Pancreas (tissue), 10 donors: ENCODE data around the gene TUBB3. TPM values are rescaled to one million over a fixed set of nuclear protein-coding genes. Genes with fewer than 3 reads are reported as not detected.
A peak's percentile ranks its signal among the peaks of the same experiment; 100 is the strongest.

ENCODE experiments used
- ATAC-seq, 4 donors: fragments of 200-7000 bp; cut with Tn5 transposase; one replicate each; pipeline versions ENCODE4 v1.8.0 to v1.9.1; 2020; ENCODE audit warnings: mild to moderate bottlenecking in 4 of 4, moderate library complexity in 4 of 4
- DNase-seq, 6 donors: peaks; one replicate each; pipeline ENCODE4 v3.0.0-alpha.2; 2020
- FAIRE-seq: peaks from 2 replicates; lab custom pipeline; 2012; peaks lifted over from hg19 to GRCh38; lab: Jason Lieb, UNC
- H3K27ac ChIP-seq, 4 donors: fragments of 200-600 bp; sonication (generic); 1 replicate in 3 of 4; 2 replicates in 1 of 4; pipeline versions ENCODE4 v1.5.0 to v1.8.0; 2020
- H3K27me3 ChIP-seq, 4 donors: fragments of 200-600 bp; one replicate each; pipeline ENCODE4 v1.8.0; 2021
- H3K36me3 ChIP-seq, 3 donors: fragments of 200-600 bp; sonication (generic) in 1 of 3; one replicate each; pipeline versions ENCODE4 v1.5.0 to v1.8.0; 2020 to 2021
- H3K4me1 ChIP-seq, 3 donors: fragments of 200-600 bp; one replicate each; pipeline ENCODE4 v1.8.0; 2021
- H3K4me3 ChIP-seq, 4 donors: fragments of 200-600 bp; sonication (generic) in 2 of 4; one replicate each; pipeline versions ENCODE4 v1.5.0 to v1.8.0; 2020 to 2021
- H3K9me3 ChIP-seq, 4 donors: fragments of 200-600 bp; one replicate each; pipeline ENCODE4 v1.8.0; 2021
- WGBS, 2 donors: extraction: QIAGEN DNeasy Blood & Tissue Kit; methylation state at CpG; one replicate each; pipeline ENCODE4 v1.1.7; 2013; 5-methylcytosine and 5-hydroxymethylcytosine counted together
- intact Hi-C, 3 donors: fragments of 100-400 bp; cut with DNase I; formaldehyde crosslinking; loops; one replicate each; pipeline versions ENCODE4 v1.11.1 to v1.14.2; 2022
- polyA plus RNA-seq, 2 donors: library from polyadenylated mRNA; stranded (reverse); fragments of 200-250 nt; gene quantifications; one replicate each; pipeline ENCODE4 v1.2.3, GENCODE V29; 2013
- total RNA-seq, 6 donors: library from RNA; stranded (reverse); fragmentation: NEBNext Ultra II Directional in 4 of 6; extraction: Animal tissue kit (Norgen Biotek cat#: 25700) in 4 of 6; gene quantifications; one replicate each; pipeline versions ENCODE4 v1.2.1 to v1.2.4, GENCODE V29; 2021 to 2023
- TF ChIP-seq, protein P1 (sequence below), 4 donors: fragments of 200-600 bp; sonication (generic) in 3 of 4; IDR thresholded peaks; one replicate each; pipeline versions ENCODE4 v1.5.0 to v1.8.0; 2021; ENCODE audit warnings: antibody characterized with exemption in 4 of 4
- donor health status: healthy with polysubstance abuse.
- donor health status: DM: no; HTN: no; CAD: no; lungs with moderate emphysema.
- donor health status: DM: no; HTN: no; CAD: no.
- donor health status: control.
- donor health status: control.
- donor health status: Bipolar disorder and iron deficiency.
- donor health status: DM: yes; HTN: yes; CAD: no.
- donor health status: DM: no; HTN: no; CAD: no.
- donor health status: DM: no; HTN: no; CAD: no.
- donor health status: DM: yes; HTN: yes; CAD: no.

The TUBB3 gene
- total and polyA plus RNA-seq, 8 donors, result 0.37 to 25.4 (median 1.8) TPM

DNA sequence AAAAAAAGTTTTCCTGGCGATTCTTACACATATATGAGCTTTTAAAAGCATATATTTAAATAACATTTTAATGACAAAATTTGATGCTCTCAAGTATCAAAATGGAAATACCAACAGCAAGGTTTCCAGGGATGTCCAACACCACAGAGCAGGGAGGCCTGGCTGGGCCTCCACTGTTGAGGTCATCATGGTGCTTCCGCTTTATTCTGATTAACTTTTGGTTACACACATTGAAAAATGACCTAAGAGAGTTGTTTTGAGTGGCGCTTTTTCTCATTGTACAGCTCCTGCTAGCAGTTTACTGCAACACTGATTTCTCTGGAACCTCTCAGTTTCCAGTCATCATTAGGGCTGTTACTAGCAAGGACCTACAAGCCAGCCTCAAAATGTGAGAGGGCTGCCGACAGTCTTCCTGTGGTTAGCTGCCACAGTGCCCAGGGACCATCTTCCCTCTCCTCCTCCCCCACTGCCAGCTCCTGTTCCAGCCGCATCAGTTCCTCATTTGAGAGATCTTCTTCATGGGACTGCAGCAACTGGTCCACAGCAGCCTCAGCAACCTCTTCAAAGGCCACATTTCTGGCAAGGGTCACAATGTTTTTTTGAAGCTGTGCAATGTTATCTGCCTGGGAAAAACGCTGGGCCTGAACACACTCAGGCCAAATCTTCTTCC, 46.7 kb downstream of the TUBB3 start:
- Histone ChIP-seq H3K4me1 (peaks cover 3 to 26% (median 7%) of the 10 kb centered on the region in 3 donors), H3K27ac (no peak overlapping the region), H3K4me3 (no peak overlapping the region), H3K36me3 (no peaks in the 10 kb centered on the region), H3K27me3 (no peaks in the 10 kb centered on the region), H3K9me3 (no peaks in the 10 kb centered on the region)
- ATAC-seq, result no peak
- TF ChIP-seq, protein P1, sequence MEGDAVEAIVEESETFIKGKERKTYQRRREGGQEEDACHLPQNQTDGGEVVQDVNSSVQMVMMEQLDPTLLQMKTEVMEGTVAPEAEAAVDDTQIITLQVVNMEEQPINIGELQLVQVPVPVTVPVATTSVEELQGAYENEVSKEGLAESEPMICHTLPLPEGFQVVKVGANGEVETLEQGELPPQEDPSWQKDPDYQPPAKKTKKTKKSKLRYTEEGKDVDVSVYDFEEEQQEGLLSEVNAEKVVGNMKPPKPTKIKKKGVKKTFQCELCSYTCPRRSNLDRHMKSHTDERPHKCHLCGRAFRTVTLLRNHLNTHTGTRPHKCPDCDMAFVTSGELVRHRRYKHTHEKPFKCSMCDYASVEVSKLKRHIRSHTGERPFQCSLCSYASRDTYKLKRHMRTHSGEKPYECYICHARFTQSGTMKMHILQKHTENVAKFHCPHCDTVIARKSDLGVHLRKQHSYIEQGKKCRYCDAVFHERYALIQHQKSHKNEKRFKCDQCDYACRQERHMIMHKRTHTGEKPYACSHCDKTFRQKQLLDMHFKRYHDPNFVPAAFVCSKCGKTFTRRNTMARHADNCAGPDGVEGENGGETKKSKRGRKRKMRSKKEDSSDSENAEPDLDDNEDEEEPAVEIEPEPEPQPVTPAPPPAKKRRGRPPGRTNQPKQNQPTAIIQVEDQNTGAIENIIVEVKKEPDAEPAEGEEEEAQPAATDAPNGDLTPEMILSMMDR (IDR thresholded peaks at IDR 0.05), result no peak
- DNase-seq, result no peak
- intact Hi-C loops, result no loop called here
- 94 to 97% methylated on average over 6 of the region's 6 CpGs for WGBS, 2 donors
- FAIRE-seq, result no peak

DNA sequence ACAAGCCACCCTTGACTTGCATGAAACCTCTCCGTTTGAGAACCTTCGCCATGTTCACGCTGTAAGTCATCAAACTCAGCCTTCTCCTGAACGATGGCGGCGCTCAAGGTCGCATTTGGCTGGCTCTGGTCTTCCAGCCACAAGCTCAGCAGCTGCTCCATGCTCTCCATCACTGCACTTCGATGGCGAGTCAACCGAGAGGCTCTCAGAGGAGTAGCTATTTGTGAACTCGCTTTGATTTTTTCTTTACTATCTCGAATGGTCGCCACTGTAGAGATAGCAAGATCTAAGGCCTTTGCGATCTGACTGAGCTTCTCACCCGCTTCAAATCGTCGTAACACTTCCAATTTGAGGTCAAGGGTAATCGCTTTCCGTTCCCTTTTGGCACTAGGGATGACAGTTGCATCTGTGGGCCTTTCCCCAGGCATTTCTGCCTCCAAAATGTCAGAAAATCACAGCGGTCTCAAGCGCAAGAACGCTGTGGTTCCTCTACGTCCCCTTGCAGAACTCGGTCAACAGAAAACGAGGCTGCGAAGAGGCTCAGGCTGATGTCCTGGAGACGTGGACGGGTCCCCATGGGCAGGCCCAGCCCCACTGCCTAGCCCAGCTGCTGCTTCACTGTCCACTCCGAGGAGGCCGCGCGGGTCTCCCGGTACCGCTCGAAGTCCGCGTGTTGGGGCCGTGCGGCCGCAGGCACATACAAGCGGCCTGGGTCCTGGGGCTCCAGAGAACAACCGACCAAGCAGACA, 48.5 kb downstream of the TUBB3 start:
- H3K9me3 ChIP-seq, result no peaks in the 10 kb centered on the region
- H3K36me3 ChIP-seq, result no peaks in the 10 kb centered on the region
- peak overlapping the region; percentile 49 to 99 (median 78) for H3K4me3 ChIP-seq
- no peaks in the 10 kb centered on the region for H3K27me3 ChIP-seq
- WGBS, 2 donors, result 33 to 35% methylated on average over 42 of the region's 42 CpGs
- intact Hi-C loops, result no loop called here
- TF ChIP-seq, protein P1 (IDR thresholded peaks at IDR 0.05), result no peak
- peak in 5 of 6 donors; percentile 36 to 82 (median 49) for DNase-seq
- H3K27ac ChIP-seq, result peak overlapping the region; percentile 83 to 93 (median 88)
- H3K4me1 ChIP-seq, result peaks cover 3 to 26% (median 7%) of the 10 kb centered on the region in 3 donors
- peak; percentile 18 to 43 (median 32) for ATAC-seq
- FAIRE-seq, result no peak

DNA sequence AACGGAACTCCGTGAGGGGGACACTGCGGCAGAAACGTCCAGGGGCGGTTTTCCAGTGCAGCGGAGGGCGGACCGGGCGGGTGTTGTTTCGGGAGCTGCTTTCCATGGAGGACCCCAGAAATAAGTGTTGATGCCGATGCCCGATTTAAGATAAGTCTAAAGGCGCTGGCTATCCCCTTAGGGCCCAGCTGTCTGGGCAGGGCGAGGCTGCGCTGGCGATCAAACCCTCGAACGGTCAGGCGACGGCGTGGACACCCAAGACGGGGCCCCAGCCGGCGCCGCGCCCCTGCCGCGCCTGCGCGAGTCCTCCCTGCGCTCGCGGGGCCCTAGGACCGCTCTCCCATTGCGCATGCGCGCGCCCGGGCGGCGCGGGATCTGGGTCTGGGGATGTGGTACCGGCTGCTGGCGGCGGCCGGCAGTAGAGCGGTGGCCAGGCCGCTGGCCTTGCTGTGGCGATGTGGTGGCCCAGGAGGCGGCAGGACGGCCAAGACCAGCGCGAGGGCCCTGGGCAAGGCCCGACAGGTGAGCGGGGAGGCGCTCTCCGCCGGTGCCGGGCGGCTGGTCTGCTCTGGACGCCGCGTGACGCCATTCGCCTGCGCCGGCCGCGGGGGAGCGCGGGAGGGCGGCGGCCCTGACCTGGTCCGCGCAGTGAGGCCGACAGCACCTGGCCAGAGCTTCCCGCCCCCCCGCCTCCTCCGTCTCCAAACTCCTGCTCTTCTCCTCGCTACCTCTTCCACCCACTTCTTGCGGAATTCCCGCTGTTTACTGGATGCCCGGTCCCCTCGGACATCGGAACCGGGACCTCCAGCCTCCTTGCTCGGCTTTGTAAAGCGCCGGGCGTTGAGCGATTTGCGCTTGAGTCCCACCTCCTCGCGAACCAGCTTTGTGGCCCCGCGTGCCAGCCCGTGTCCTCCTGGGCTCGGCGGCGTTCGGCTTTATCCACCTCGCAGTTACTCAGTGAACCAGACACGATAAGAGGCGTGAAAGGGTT, 49.4 kb downstream of the TUBB3 start:
- Histone ChIP-seq H3K27ac (peak overlapping the region; percentile 83 to 93 (median 88)), H3K27me3 (no peaks in the 10 kb centered on the region), H3K9me3 (no peaks in the 10 kb centered on the region), H3K4me3 (peak overlapping the region; percentile 49 to 99 (median 78)), H3K36me3 (no peaks in the 10 kb centered on the region), H3K4me1 (peaks cover 3 to 26% (median 7%) of the 10 kb centered on the region in 3 donors)
- TF ChIP-seq, protein P1 (IDR thresholded peaks at IDR 0.05), result no peak
- WGBS, 2 donors, result 0 to 1% methylated on average over 68 to 104 of the region's 104 CpGs
- intact Hi-C loops, result no loop called here
- FAIRE-seq (no peak), ATAC-seq (peak; percentile 92 to 99 (median 98)), DNase-seq (peak; percentile 88 to 99 (median 94))

DNA sequence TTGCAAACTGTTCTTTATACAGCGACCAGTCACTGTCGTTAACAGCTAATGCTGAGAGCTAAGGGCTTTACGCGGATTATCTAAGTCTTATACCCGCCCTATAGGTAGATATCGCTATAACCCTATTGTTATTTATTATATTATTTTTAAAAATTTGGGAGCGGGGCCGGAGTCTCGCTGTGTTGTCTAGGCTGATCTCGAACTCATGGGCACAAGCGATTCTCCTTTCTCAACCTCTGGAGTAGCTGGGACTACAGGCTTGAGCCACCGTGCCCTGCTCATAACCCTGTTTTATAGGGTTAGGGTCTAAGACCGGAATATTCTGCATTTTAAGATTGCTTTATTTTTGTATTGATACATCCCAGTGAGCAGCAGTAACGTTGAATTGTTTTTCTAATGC, 50.1 kb downstream of the TUBB3 start:
- Histone ChIP-seq H3K9me3 (no peaks in the 10 kb centered on the region), H3K27me3 (no peaks in the 10 kb centered on the region), H3K36me3 (no peaks in the 10 kb centered on the region), H3K27ac (peak overlapping the region; percentile 83 to 93 (median 88)), H3K4me1 (peaks cover 3 to 26% (median 7%) of the 10 kb centered on the region in 3 donors), H3K4me3 (peak overlapping the region; percentile 49 to 99 (median 78))
- TF ChIP-seq, protein P1 (IDR thresholded peaks at IDR 0.05), result no peak
- FAIRE-seq (no peak), DNase-seq (no peak), ATAC-seq (no peak)
- intact Hi-C loops, result no loop called here
- WGBS, 2 donors, result 5 to 6% methylated on average over 14 of the region's 14 CpGs
